Osteoblast (primary cell): ENCODE results near the gene CBX5. TPM values are rescaled to one million over a fixed set of nuclear protein-coding genes. Genes with fewer than 3 reads are reported as not detected.

ENCODE experiments used
- DNase-seq: peaks from one replicate; pipeline ENCODE4 v3.0.0; 2011; ENCODE audit warnings: low spot score, mixed read lengths; ENCODE audit not compliant: insufficient read length; ENCODE audit errors: missing footprints
- H2AFZ ChIP-seq: 2 replicates; pipeline ENCODE4 v1.6.0; 2011; ENCODE audit warnings: mild to moderate bottlenecking, low read length
- H3K27ac ChIP-seq: 2 replicates; pipeline ENCODE4 v1.5.1; 2011; ENCODE audit warnings: mild to moderate bottlenecking, low read depth, low read length, moderate library complexity
- H3K27me3 ChIP-seq: 2 replicates; pipeline ENCODE4 v1.6.0; 2012; ENCODE audit warnings: mild to moderate bottlenecking, control low read depth, inconsistent platforms, low read length, moderate library complexity; ENCODE audit not compliant: insufficient read depth
- H3K36me3 ChIP-seq: 2 replicates; pipeline ENCODE4 v1.5.1; 2011; ENCODE audit warnings: mild to moderate bottlenecking, low read length, control low read depth, moderate library complexity; ENCODE audit not compliant: insufficient read depth
- H3K4me1 ChIP-seq: 2 replicates; pipeline ENCODE4 v1.5.1; 2011; ENCODE audit warnings: mild to moderate bottlenecking, low read length, control low read depth, moderate library complexity; ENCODE audit not compliant: insufficient read depth
- H3K4me2 ChIP-seq: 2 replicates; pipeline ENCODE4 v1.6.0; 2011; ENCODE audit warnings: mild to moderate bottlenecking, low read length; ENCODE audit not compliant: insufficient read depth
- H3K4me3 ChIP-seq: fragments of 200-600 bp; sonication (generic); 3 replicates; pipeline ENCODE4 v1.5.1; 2012; ENCODE audit warnings: mild to moderate bottlenecking, low read length, inconsistent platforms; ENCODE audit not compliant: insufficient read depth
- H3K79me2 ChIP-seq: 2 replicates; pipeline ENCODE4 v1.6.0; 2012; ENCODE audit warnings: mild to moderate bottlenecking, low read length, control low read depth, inconsistent platforms; ENCODE audit not compliant: insufficient read depth
- H3K9me3 ChIP-seq: 2 replicates; pipeline ENCODE4 v1.5.1; 2011; ENCODE audit warnings: low read depth, low read length, control low read depth
- H4K20me1 ChIP-seq: 2 replicates; pipeline ENCODE4 v1.6.0; 2012; ENCODE audit warnings: mild to moderate bottlenecking, low read length, control low read depth; ENCODE audit not compliant: insufficient read depth
- total RNA-seq: library from RNA; depleted of rRNA; stranded (reverse); fragments of >200 nt; gene quantifications from 2 replicates; pipeline ENCODE4 v1.2.3, GENCODE V29; 2012
- TF ChIP-seq, protein P1 (sequence below): IDR thresholded peaks from 2 replicates; pipeline ENCODE4 v1.5.1; 2011; ENCODE audit warnings: mild to moderate bottlenecking, low read depth, low read length, moderate library complexity; ENCODE audit errors: extremely low read depth

Gene CBX5
- total RNA-seq, 1 donor: 37.6 TPM

DNA sequence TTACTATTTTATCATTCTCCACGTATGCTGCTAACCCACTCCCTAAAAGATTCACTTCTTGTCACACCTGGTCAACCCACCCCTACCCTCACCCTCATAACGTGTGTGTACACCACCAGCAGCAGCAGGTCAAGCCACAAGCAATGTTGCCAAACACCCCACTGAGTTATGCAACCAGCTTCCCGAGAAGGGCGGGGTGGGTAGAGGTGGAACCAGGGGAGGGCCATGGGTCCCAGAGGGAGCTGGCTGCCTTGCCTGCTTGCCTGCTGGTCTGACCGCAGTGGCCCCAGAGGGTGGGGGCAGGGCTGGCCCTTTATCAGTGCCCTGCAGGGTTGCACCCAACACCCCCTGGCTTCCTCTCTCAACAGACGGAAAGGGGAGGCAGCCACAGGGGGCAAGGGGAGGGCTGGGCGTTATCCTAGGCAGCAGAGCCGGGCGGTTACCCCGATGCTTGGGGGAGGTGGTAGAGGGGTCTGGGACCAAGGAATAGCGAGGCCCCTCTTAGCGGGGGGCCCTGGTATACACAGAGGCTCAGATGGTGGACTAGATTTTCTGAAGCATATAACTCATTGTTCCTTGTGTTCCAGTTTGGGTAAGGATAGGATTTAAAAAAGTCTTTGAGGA, 24.4 kb upstream of the CBX5 start:
- Histone ChIP-seq H3K4me3 (no peak overlapping the region), H4K20me1 (no peaks in the 10 kb centered on the region), H3K27me3 (peaks cover 14% of the 10 kb centered on the region), H3K4me1 (peaks cover 29% of the 10 kb centered on the region), H2AFZ (no peak overlapping the region), H3K36me3 (no peaks in the 10 kb centered on the region), H3K9me3 (no peaks in the 10 kb centered on the region), H3K79me2 (no peaks in the 10 kb centered on the region), H3K27ac (no peak overlapping the region), H3K4me2 (peak overlapping the region; percentile 43)
- DNase-seq: peak; percentile 86
- TF ChIP-seq, protein P1, sequence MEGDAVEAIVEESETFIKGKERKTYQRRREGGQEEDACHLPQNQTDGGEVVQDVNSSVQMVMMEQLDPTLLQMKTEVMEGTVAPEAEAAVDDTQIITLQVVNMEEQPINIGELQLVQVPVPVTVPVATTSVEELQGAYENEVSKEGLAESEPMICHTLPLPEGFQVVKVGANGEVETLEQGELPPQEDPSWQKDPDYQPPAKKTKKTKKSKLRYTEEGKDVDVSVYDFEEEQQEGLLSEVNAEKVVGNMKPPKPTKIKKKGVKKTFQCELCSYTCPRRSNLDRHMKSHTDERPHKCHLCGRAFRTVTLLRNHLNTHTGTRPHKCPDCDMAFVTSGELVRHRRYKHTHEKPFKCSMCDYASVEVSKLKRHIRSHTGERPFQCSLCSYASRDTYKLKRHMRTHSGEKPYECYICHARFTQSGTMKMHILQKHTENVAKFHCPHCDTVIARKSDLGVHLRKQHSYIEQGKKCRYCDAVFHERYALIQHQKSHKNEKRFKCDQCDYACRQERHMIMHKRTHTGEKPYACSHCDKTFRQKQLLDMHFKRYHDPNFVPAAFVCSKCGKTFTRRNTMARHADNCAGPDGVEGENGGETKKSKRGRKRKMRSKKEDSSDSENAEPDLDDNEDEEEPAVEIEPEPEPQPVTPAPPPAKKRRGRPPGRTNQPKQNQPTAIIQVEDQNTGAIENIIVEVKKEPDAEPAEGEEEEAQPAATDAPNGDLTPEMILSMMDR: no peak

DNA sequence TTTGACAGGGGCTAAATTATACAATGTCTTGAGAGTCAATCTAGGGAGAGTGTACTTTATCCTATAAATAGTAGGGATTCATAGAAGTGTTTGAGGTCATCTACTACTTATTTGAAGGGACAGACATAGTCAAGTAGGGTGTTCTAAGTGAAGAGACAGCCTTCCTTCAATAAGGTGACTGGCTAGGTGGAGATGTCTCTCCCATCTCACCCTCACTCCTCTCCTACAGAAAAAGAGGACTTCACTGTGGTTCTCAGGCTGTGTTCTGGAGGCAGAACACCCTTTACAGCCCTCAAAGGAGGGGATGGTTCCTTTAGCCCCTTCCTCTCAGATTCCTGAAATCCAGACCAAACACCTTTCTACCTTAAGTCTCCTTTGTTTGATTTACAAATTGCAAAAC, 23.7 kb upstream of the CBX5 start:
- no peak overlapping the region for H2AFZ ChIP-seq
- no peak overlapping the region for H3K4me3 ChIP-seq
- H3K36me3 ChIP-seq: no peaks in the 10 kb centered on the region
- no peak overlapping the region for H3K27ac ChIP-seq
- TF ChIP-seq, protein P1: no peak
- DNase-seq: peak; percentile 8
- H3K79me2 ChIP-seq: no peaks in the 10 kb centered on the region
- peaks cover 17% of the 10 kb centered on the region for H3K27me3 ChIP-seq
- H3K9me3 ChIP-seq: no peaks in the 10 kb centered on the region
- peaks cover 29% of the 10 kb centered on the region for H3K4me1 ChIP-seq
- H3K4me2 ChIP-seq: no peak overlapping the region
- peaks cover 3% of the 10 kb centered on the region for H4K20me1 ChIP-seq

DNA sequence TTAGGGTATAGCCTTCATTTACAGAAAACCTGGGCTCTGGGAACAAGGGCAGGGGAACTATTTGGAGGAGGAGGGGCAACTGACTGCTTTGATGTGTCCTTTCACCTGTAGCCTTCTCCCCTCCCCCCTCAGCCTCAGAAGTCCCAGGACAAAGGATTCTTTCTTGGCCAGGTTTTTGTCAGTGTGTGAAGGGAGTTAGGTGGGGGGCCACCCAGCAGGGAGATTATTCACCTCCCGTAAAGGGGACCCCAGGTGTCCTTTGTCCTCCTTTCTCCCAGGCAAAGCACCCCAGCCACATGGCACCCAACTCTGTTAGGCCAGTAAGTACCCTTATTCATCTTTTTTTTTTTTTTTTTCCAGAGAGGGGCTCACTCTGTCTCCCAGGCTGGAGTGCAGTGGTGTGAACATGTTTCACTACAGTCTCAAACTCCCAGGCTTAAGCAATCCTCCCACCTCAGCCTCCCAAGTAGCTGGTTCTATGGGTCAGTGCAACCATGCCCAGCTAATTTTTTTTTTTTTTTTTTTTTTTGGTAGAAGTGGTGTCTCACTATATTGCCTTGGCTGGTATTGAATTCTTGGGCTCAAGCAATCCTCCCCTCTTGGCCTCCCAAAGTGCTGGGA, 21.6 kb upstream of the CBX5 start:
- Histone ChIP-seq H3K4me3 (no peak overlapping the region), H3K9me3 (no peaks in the 10 kb centered on the region), H4K20me1 (peaks cover 3% of the 10 kb centered on the region), H3K27ac (no peak overlapping the region), H3K27me3 (peaks cover 17% of the 10 kb centered on the region), H2AFZ (no peak overlapping the region), H3K36me3 (no peaks in the 10 kb centered on the region), H3K4me1 (peaks cover 29% of the 10 kb centered on the region), H3K79me2 (no peaks in the 10 kb centered on the region), H3K4me2 (peak overlapping the region; percentile 81)
- peak; percentile 9 for DNase-seq
- TF ChIP-seq, protein P1: no peak

DNA sequence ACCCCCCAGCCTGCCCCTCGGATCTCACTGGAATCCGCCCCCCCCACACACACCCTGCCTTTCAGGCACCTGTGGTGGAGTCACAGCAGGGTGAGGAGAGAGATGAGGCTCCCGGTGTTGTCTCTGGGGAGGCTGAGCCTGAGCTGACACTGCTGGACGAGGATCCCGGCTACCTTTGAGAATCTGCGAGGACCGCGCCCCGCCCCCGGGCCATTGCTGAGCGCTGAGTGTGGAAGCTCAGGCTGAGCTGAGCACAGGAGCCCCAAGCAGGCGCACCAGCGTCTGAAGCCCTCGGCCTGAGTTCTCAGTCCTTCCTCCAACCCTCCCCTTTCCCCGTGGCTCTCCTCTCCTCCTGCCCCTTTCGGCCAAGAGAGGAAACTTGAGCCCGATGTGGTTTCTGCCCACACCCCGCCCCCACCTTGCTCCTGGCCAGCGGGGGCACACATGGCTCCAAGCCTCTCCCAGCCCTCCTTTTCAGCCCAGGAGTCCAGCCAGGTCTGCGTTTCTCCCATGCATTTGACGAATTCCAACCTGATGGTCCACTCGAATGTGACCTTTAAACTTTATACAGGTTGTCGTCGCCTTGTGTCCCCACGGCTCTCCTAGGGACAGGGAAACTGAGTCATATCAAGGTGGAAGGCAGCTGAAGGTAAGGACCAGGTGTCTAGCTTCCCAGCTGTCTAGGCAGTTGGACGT, 21.0 kb upstream of the CBX5 start, which contains the start of gene NFE2:
Gene NFE2 (minus strand): TSS at position 284 of the 696 bp plus-strand sequence. CDS start 5,767 bp downstream, outside the sequence.
- Histone ChIP-seq H3K79me2 (no peaks in the 10 kb centered on the region), H3K4me3 (peak within 1 kb of the TSS; percentile 67), H3K9me3 (no peaks in the 10 kb centered on the region), H3K4me1 (peaks cover 29% of the 10 kb centered on the region), H3K27ac (no peak within 1 kb of the TSS), H2AFZ (peak within 1 kb of the TSS; percentile 81), H3K4me2 (peak within 1 kb of the TSS; percentile 81), H3K36me3 (no peaks in the 10 kb centered on the region), H3K27me3 (peaks cover 17% of the 10 kb centered on the region), H4K20me1 (peaks cover 3% of the 10 kb centered on the region)
- TF ChIP-seq, protein P1: peak; percentile 10
- peak; percentile 89 for DNase-seq
